GM18858 (cell line): ENCODE results near the gene FBXO45.
"Not testable (repeated sequence)": the region's sequence is repeated elsewhere in the genome, so short reads cannot be mapped to it uniquely, and the experiment has no call there.

ENCODE experiments used
- ATAC-seq: cut with Tn5 transposase; IDR thresholded peaks from one replicate; pipeline ENCODE4 v1.9.1; 2021; ENCODE audit not compliant: unreplicated experiment

The FBXO45 gene

GRCh38 chr3:196568246-196569002, at the start of gene FBXO45, which contains the start of gene WDR53:
FBXO45 (plus strand) TSS chr3:196568660; CDS start chr3:196568985, 325 bp downstream.
WDR53 (minus strand) TSS chr3:196568554; CDS start chr3:196561475, 7,079 bp downstream.
- ATAC-seq = peak; percentile 86

DNA sequence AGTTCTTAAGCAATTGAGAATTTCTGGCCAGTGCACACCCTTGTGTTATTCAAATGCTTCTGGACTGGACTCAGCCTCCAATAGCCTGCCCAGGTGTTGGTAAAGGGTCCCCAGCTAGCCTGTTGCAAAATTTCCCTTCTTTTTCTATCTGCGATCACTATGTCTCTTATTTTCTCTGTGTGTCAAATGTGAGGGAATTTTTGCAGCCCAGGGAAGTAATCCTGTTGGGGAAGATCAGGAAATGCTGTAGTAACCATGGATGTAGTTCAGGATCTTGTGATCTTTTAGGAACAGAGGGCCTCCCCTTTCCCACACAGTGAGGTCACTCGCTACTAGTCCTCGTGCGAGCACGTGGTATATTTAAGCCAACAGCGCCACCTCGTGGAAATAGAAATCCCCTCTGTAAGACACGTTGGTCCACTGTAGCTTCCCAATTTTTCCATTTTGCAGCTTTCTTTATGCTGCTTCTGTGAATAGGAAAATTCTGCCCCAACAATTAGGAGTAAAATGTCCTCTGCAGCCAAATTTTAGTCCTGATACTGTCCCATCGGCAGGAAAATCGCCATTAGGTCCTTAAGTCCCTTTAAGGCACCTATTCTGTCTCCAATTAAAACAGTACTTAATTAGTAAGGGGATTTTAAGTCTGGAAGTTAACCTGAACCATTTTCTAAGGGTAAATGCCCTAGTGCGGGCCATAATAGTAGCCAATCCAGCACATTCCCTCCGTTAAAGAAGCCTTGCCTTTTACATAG, 49.3 kb upstream of the FBXO45 start:
- ATAC-seq = no peak

DNA sequence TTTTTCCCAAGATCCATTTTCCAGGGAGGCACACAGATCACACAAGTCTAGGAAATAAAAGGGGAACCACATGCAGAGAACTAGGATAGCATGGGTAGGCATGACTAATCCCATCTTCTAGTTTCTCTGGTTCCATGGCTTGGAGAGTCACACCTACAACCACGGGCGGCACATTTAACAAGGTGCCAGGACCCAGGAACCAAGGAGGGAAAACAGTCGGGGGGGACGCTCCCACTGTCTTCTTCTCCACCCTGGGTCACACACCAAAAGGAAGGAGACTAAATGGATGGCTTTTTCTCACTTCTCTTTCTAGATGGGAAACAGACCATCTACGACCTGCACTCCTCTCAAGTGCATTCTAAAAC, 48.8 kb upstream of the FBXO45 start:
- no peak for ATAC-seq

- ATAC-seq = not testable (repeated sequence)
Measured at GRCh38 chr3:196521291-196521690, 47.2 kb upstream of the FBXO45 start.

GRCh38 chr3:196523841-196524240, 44.6 kb upstream of the FBXO45 start:
- ATAC-seq = no peak

DNA sequence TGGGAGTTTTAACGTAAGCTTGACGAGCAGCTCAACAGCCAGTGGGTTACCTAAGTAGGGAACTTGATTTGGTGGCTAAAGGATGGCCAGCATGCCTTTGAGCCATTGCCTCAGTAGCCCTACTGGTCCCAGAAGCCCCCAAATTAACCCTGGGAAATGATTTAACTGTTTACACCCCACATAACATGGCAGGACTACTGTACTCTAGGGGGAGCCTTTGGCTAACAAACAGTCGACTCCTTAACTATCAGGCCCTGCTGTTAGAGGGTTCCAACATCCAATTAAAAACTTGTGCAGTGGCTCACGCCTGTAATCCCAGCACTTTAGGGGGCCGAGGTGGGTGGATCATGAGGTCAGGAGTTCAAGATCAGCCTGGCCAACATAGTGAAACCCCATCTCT, 43.9 kb upstream of the FBXO45 start:
- no peak for ATAC-seq

GRCh38 chr3:196525141-196525540, 43.3 kb upstream of the FBXO45 start:
- no peak for ATAC-seq

GRCh38 chr3:196528639-196529233, 39.7 kb upstream of the FBXO45 start:
- no peak for ATAC-seq

GRCh38 chr3:196531418-196531817, 37.0 kb upstream of the FBXO45 start:
- ATAC-seq = no peak

- ATAC-seq = no peak
Measured at GRCh38 chr3:196533260-196533681, 35.2 kb upstream of the FBXO45 start.

DNA sequence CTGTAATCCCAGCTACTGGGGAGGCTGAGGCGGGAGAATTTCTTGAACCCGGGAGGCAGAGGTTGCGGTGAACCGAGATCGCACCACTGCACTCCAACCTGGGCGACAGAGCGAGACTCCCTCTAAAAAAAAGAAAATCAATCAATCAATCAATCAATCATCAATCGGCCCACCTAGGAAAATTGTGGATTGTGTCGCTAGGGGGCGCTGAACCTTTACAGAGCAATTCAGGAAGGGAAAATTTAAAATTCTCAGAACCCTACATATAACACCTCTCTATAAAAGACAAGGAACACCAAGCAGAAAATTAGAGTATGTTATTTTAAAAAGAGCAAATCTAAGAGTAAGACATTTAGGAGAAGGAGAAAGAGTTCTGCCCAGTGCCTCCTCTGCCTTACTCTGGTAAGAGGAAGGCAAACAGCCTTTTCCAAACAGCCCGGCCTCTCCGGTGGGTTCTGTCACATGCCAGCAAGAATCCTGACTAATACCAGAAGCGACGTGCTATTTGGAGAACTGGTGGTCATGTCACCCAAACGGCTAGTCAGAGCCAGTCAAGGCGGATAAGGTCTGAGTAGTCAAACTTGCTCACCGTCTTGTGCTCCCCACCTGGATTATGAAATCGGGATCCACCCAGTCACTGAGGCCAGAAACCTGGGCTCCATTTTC, 31.0 kb upstream of the FBXO45 start:
- no peak for ATAC-seq

- ATAC-seq = no peak
Measured at GRCh38 chr3:196541684-196542445, 26.6 kb upstream of the FBXO45 start.

DNA sequence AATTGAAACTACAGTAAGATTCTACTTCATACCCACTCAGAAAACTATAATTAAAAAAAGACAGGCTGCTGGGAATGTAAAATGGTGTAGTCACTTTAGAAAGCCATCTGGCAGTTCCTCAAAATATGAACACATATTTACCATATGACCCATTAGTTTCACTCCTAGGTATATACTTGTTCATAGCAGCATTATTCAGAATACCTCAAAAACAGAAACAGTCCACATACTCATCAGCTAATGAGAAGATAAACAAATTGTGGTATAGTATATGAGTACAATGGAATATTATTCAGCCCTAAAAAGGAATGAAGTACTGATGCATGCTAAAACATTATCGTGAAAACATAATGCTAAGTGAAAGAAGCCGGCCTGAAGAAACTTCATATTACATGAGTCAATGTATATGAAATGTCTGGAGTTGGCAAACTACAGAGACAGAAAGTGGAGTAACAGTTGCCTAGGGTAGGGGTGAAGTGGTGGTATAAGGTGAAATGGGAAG, 23.9 kb upstream of the FBXO45 start:
- no peak for ATAC-seq

- ATAC-seq = no peak
Measured at GRCh38 chr3:196546537-196546936, 21.9 kb upstream of the FBXO45 start.

- ATAC-seq = no peak
Measured at GRCh38 chr3:196547067-196547466, 21.4 kb upstream of the FBXO45 start.

DNA sequence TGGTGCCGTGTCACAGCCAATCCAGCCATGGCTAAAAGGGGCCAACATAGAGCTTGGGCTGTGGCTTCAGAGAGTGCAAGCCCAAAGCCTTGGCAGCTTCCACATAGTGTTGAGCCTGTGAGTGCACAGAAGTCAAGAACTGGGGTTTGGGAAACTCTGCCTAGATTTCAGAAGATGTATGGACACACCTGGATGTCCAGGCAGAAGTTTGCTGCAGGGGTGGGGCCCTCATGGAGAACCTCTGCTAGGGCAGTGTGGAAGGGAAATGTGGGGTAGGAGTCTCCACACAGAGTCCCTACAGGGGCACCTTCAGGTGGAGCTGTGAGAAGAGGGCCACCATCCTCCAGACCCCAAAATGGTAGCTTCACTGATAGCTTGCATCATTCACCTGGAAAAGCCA, 19.1 kb upstream of the FBXO45 start:
- not testable (repeated sequence) for ATAC-seq

GRCh38 chr3:196550172-196550571, 18.3 kb upstream of the FBXO45 start:
- not testable (repeated sequence) for ATAC-seq

DNA sequence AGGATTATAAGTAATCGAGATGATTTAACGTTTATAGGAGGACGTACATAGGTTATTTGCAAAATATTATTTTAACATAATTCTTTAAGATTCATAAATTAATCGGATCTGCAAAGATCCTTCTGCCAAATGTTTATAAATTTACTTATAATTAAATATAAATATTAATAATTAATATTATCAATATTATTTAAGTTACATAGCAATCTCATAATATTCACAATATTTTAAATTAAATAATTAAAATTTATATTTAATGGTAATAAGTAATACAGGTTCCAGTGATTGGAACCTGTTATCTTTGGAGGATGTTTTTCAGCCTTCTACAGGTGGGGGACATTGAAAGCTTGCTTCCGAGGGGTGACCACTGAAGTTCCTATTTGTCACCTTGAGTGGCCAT, 16.2 kb upstream of the FBXO45 start:
- no peak for ATAC-seq

GRCh38 chr3:196553551-196553950, 14.9 kb upstream of the FBXO45 start:
- no peak for ATAC-seq

DNA sequence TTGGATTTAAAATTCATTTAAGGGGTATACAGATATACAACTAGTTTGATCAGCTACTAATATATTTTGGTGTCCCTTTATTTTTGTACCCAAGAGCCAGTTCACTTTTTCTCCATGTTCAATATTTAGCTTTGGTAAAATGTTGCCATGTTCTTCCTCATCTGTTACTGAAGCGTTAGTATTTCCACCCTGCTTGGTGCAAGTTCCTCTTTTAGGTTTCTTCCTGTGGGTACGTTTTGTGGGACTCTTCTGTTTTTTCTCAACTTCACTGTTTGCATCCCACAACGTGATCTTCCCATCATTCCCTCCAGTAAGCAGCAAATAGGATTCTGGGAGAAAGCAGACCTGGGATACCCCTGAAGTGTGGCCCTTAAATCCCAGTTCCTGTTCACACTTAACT, 14.3 kb upstream of the FBXO45 start:
- ATAC-seq = no peak
